GM21381 (cell line): Measurements from ENCODE around the gene ZFP42.
"Not testable (repeated sequence)": the region's sequence is repeated elsewhere in the genome, so short reads cannot be mapped to it uniquely, and the experiment has no call there.

Source experiments
- ATAC-seq: cut with Tn5 transposase; IDR thresholded peaks from one replicate; pipeline ENCODE4 v1.9.1; 2021; ENCODE audit warnings: mild to moderate bottlenecking, moderate library complexity; ENCODE audit not compliant: unreplicated experiment

Gene ZFP42

GRCh38 chr4:187995322-187996207 lies at the start of gene ZFP42:
ZFP42 (plus strand) TSS chr4:187995771; CDS start chr4:188002808, 7,037 bp downstream.
- ATAC-seq = no peak

- no peak for ATAC-seq
These were observed 34.4 kb upstream of the ZFP42 start for GRCh38 chr4:187961171-187961570.

GRCh38 chr4:187961961-187962360 lies 33.6 kb upstream of the ZFP42 start:
- ATAC-seq = no peak

- no peak for ATAC-seq
These were observed 32.6 kb upstream of the ZFP42 start for GRCh38 chr4:187962926-187963325.

DNA sequence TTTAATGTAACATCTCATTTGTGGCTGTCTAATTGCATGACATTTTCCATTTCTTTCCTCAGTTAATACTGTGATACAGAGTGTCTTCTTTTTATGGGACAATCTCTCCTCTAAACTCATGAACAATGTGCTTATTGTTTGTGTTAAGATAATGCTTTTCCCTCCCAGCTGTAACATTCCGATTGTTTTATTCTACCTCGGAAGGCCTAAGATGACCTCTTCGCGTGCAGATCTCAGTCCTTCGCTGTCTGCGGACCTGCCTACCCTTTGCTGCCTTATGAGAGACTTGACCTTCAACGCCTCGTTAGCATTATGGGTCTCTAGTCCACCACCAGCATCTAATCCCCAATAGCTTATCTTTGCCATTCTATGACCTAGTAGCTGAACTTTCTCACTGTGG lies 29.8 kb upstream of the ZFP42 start:
- no peak for ATAC-seq

DNA sequence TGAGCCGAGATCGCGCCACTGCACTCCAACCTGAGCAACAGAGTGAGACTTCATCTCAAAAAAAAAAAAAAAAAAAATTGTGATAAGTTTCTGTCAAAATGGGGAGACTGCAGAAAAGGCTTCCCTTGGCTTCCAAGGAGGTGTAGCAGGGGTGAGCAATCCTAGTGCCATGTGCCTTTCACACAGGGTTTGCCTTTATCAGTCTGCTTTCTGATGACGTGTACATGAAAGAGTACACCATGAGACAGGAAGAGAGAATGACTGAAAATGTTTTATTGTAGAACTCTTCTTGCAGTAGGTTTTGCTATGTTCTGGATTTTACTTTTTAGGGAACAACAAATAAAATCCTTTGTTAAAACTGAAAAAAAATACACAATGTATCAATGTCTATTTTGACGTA lies 23.4 kb upstream of the ZFP42 start:
- no peak for ATAC-seq

DNA sequence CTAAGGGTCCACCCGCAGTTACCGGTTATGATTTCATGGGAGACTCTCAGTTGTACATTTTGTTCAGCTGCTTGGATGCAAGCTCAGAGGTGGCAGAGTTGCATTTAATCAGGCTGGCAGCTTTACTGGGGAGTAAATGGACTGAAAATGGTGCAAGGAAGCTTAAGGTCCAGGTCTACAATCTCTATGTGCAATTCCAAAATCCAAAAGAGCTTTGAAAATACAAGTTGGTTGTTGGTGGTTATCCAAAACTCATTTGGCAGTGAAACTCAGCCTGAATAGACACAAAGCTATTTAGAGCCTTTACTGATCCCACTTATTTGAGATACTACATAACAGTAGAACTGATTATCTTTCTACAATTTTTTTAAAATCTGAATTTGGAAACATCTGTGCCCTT lies 11.8 kb upstream of the ZFP42 start:
- ATAC-seq = no peak

DNA sequence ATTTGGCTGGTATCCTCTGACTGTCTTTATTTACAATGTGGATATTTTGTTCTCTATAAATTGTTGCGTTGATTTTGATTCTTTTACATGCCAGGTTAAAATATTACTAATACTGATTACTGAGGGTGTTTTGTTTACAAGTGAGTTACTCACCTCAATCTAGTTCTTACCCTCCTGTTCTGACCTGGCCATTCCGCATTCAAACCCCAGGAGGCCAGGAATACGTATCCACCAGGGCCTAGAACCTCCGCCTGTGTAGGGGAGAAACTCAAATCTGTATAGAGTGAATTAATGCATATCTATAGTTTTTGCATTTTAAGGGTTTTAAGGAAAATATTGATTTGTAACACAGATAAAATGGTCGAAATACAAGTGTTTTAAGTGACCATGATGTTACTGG lies 2.6 kb upstream of the ZFP42 start:
- ATAC-seq = no peak

DNA sequence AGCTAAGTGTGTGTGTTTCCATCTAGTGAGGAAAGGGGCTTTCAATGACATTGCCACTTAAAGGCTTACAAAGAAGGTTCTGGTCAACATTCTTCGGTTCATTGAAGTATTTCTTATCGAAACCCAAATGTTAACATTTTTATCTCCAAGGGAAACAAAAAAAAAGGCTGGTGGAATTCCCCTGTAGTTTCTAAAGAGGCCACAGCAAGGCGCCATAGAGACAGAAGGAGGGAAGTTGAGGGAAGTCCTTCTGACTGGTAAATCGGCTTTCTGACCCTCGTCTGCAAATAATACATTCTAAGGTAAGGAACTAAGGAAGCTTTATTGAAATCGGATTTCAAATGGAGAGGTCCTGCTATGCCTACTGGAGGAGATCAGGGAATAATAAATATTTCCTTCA lies 1.7 kb upstream of the ZFP42 start:
- no peak for ATAC-seq

- ATAC-seq = no peak
These were observed 1.1 kb downstream of the ZFP42 start for GRCh38 chr4:187996502-187997177.

GRCh38 chr4:187997991-187998390 lies 2.4 kb downstream of the ZFP42 start:
- ATAC-seq = not testable (repeated sequence)

DNA sequence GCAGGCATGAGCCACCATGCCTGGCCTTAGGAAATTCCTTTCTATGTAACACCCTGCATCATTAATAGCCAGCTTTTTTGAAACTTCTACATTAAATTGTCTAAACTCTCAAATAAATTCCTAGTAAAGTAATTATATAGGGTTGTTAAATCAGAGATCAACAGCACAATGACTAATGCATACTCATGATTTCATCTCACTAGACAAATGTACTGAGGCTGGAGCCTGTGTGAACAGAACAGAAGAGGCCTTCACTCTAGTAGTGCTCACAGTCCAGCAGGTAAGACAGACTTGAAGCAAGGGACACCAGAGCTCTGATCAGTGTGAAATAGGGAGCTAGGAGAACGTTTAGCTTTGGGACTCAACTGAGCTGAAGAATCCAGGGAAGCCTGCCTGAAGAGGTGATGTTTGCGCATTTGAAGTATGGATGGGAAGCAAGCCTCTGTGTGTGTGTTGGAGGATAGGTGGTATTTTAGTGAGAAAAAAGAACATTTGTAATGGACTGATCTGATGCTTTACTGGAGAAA lies 3.9 kb downstream of the ZFP42 start:
- ATAC-seq = no peak

- ATAC-seq = no peak
These were observed 6.8 kb downstream of the ZFP42 start for GRCh38 chr4:188002323-188002722.

DNA sequence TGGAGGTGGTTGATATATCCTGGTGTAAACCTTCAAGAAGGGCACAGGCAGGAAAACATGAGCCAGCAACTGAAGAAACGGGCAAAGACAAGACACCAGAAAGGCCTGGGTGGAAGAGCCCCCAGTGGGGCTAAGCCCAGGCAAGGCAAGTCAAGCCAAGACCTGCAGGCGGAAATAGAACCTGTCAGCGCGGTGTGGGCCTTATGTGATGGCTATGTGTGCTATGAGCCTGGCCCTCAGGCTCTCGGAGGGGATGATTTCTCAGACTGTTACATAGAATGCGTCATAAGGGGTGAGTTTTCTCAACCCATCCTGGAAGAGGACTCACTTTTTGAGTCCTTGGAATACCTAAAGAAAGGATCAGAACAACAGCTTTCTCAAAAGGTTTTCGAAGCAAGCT lies 7.2 kb downstream of the ZFP42 start:
- ATAC-seq = no peak

DNA sequence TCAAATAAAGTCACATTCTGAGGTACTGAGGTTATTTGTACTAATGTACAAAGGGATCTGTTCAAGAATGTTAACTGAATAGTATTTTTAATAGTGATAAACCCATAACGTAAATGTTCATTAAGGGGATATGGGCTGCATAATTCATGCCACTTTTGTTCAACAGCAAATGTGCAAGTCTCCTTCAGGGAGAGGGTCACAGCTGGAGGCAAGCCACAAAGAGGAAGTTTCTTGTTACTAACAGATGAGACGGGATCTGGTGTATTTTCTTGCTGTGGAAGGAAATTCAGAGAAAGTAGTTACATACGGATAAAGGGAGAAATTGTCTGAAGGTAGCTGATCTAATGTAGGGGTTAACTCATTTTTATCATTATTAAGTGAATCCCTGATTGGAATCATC lies 10.0 kb downstream of the ZFP42 start:
- ATAC-seq = no peak

- ATAC-seq = no peak
These were observed 10.8 kb downstream of the ZFP42 start for GRCh38 chr4:188006285-188006848.

DNA sequence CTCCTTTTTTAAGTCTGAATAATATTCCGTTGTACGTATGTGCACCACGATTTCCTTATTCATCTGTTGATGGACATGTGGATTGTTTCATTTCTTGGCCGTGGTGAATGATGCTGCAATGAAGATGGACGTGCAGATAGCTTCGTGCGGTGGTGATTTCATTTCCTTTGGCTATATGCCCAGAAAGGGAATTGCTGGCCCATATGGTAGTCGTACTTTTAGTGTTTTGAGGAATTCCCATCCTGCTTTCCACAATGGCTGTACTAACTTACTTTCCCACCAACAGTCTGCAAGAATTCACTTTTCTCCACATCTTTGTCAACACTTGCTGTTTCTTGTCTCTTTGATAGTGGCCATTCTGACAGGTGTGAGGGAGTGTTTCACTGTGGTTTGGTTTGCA lies 12.8 kb downstream of the ZFP42 start:
- no peak for ATAC-seq

- no peak for ATAC-seq
These were observed 16.9 kb downstream of the ZFP42 start for GRCh38 chr4:188012426-188012945.

- no peak for ATAC-seq
These were observed 19.7 kb downstream of the ZFP42 start for GRCh38 chr4:188015025-188015940.

DNA sequence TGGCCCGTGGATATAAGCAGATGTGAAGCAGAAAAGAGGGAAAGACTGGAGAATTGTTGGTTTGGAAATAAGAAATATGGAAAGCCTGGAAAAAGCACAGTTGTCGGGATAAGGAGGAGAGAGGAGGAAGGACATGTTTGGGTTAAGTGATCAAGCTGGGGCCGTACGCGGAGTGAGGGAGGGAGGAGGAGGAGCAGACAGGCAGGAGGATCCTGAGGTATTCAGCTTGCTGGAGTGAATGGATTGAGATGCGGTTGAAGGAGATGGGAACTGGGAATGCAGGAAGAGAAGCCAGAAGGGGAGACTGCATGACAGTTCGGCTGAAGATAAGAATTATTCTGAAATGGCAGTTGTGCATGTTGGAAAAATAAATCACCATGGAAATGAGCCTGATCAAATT lies 21.2 kb downstream of the ZFP42 start:
- no peak for ATAC-seq
